Measurements from ENCODE around the gene AOPEP. TPM values are rescaled to one million over a fixed set of nuclear protein-coding genes. Genes with fewer than 3 reads are reported as not detected.

The AOPEP gene
- total RNA-seq, 1 donor from 2014 or later, result 305 TPM

GRCh38 chr9:94782355-94783101 is 56.0 kb downstream of the AOPEP start:
- DNase-seq (ENCODE audit: extremely low spot score in 2 of 2), result peak in 1 of 2 donors; percentile 22
- H3K4me1 ChIP-seq, result peaks cover 21% of the 10 kb centered on the region
- TF ChIP-seq POLR2AphosphoS5 (IDR thresholded peaks at IDR 0.05; ENCODE audit: insufficient read depth in 1 of 2, low read depth in 1 of 2) (no peak), POLR2A (IDR thresholded peaks at IDR 0.05) (no peak), CTCF (IDR thresholded peaks at IDR 0.05) (no peak)
- H3K27ac ChIP-seq, result peak overlapping the region; percentile 72
- no peaks in the 10 kb centered on the region for H3K36me3 ChIP-seq
- no peaks in the 10 kb centered on the region for H3K27me3 ChIP-seq
- no peak overlapping the region for H3K4me3 ChIP-seq
- intact Hi-C loops (cut with DNase I), result loop anchor here (5.0 to 10.0 kb wide), 2 partner anchors 282 to 340 kb away; no protein-coding TSS in a partner anchor
- H3K9me3 ChIP-seq, result no peaks in the 10 kb centered on the region

- Histone ChIP-seq H3K9me3 (no peaks in the 10 kb centered on the region), H3K4me1 (peaks cover 21% of the 10 kb centered on the region), H3K27me3 (no peaks in the 10 kb centered on the region), H3K36me3 (no peaks in the 10 kb centered on the region), H3K27ac (peak overlapping the region; percentile 72), H3K4me3 (no peak overlapping the region)
- peak; percentile 63 to 80 for TF ChIP-seq POLR2AphosphoS5 (IDR thresholded peaks at IDR 0.05; ENCODE audit: insufficient read depth in 1 of 2, low read depth in 1 of 2)
- peak in 2 of 3 experiments; percentile 42 to 67 for TF ChIP-seq CTCF (IDR thresholded peaks at IDR 0.05)
- TF ChIP-seq POLR2A (IDR thresholded peaks at IDR 0.05), result no peak
- intact Hi-C loops (cut with DNase I), result loop anchor here (5.0 to 10.0 kb wide), 2 partner anchors 282 to 339 kb away; no protein-coding TSS in a partner anchor
- peak; percentile 95 to 96 for DNase-seq (ENCODE audit: extremely low spot score in 2 of 2)
These were observed 56.7 kb downstream of the AOPEP start for GRCh38 chr9:94783102-94783682.

- intact Hi-C loops (cut with DNase I), result loop anchor here (5.0 to 10.0 kb wide), 2 partner anchors 281 to 338 kb away; no protein-coding TSS in a partner anchor
- Histone ChIP-seq H3K9me3 (no peaks in the 10 kb centered on the region), H3K4me1 (peaks cover 21% of the 10 kb centered on the region), H3K4me3 (no peak overlapping the region), H3K27me3 (no peaks in the 10 kb centered on the region), H3K36me3 (no peaks in the 10 kb centered on the region), H3K27ac (no peak overlapping the region)
- no peak for DNase-seq (ENCODE audit: extremely low spot score in 2 of 2)
- TF ChIP-seq POLR2AphosphoS5 (IDR thresholded peaks at IDR 0.05; ENCODE audit: insufficient read depth in 1 of 2, low read depth in 1 of 2) (no peak), POLR2A (IDR thresholded peaks at IDR 0.05) (no peak), CTCF (IDR thresholded peaks at IDR 0.05) (no peak)
These were observed 57.4 kb downstream of the AOPEP start for GRCh38 chr9:94783928-94784327.

- DNase-seq (ENCODE audit: extremely low spot score in 2 of 2), result no peak
- TF ChIP-seq CTCF (IDR thresholded peaks at IDR 0.05), result no peak
- TF ChIP-seq POLR2A (IDR thresholded peaks at IDR 0.05), result no peak
- no peak for TF ChIP-seq POLR2AphosphoS5 (IDR thresholded peaks at IDR 0.05; ENCODE audit: insufficient read depth in 1 of 2, low read depth in 1 of 2)
- intact Hi-C loops (cut with DNase I), result loop anchor here (10.0 kb wide), 1 partner anchor 279 kb away; no protein-coding TSS in a partner anchor
- H3K4me1 ChIP-seq, result peaks cover 17% of the 10 kb centered on the region
- no peaks in the 10 kb centered on the region for H3K9me3 ChIP-seq
- no peak overlapping the region for H3K4me3 ChIP-seq
- no peaks in the 10 kb centered on the region for H3K36me3 ChIP-seq
- peak overlapping the region; percentile 5 for H3K27ac ChIP-seq
- no peaks in the 10 kb centered on the region for H3K27me3 ChIP-seq
These were observed 59.0 kb downstream of the AOPEP start for GRCh38 chr9:94785215-94786169.
